ENCODE measurements around the gene TENM4.

The TENM4 gene

DNA sequence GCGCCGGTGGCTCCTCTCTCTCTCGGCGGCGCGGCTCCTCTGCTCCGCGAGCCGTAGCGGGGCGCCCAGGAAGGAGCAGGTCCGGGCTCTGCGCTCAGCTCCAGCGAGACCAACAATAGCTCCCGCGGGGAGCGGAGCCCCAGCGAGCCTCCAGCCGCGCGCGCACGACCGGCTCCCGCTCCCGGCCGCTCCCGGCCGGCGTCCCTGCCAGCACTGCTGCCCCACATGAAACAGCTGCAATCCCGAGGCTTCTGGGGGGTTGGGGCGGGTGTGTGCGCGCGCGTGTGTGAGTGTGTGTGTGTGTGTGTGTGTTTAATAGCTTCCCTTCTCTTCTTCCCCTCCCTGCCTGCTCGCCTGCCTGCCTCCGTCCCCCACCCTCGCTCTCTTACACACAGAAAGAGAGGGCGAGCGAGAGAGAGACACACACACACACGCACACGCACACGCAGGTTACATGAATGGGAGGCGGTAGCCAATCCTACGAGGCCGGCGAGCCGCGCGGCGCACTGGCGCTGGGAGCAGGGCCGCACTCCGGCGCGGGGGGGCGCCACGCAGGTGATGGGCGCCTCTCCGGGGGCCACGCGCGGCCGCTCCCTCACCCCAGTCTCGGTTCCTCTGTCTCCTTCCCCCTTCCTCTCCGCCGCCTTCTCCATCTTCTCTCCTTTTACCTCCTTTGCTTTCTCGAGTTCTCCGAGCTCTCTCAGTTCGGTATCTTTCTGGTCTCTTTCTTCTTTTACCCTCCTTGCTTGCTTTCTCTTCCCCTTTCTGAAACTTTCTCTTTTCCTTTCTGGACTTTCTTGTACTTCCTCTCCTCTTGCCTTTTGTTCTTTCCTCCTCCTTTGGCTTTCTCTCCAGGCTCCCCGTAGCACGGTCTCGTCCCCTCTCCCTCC lies at the start of gene TENM4:
Gene TENM4 (minus strand): TSS at position 460 of the 890 bp plus-strand sequence. CDS start 371,086 bp downstream, outside the sequence.
- peak in 11 of 14 donors; percentile 28 to 81 (median 64) for DNase-seq

DNA sequence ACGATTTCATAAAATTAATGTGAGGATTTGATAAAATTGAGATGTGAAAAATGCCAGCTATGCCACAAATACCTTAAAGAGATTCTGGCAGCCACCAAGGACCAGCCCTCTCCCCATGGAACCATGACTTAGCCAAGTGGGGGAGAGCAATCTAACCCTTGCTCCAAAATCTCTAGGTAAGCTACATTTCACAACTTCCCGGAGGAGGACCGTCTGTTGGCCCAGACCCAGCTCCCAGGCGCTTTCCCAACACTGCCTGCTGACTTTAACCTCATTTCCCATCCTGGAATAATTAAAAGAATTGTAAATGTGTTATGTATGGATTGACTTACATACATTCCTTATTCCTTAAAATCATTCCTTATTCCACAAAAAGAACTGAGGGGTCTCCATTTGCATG lies 47.5 kb upstream of the TENM4 start:
- no peak for DNase-seq

DNA sequence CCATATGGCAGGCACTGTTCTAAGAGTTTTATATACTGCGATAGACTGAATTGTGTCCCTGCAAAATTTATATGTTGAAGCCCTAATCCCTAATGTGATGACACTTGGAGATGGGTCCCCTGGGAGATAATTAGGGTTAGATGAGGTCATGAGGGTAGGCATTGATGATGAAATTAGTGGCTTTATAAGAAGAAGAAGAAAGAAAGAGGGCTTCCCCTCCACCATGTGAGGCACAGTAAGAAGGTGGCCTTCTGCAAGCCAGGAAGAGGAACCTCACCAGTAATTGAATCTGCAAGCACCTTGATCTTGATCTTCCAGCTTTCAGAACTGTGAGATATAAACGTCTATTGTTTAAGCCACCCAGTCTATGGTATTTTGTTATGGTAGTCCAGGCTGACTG lies 46.6 kb upstream of the TENM4 start:
- no peak for DNase-seq

GRCh38 chr11:79486242-79486984 lies 45.6 kb upstream of the TENM4 start:
- no peak for DNase-seq

- no peak for DNase-seq
Observed at GRCh38 chr11:79485694-79486093, 44.9 kb upstream of the TENM4 start.

DNA sequence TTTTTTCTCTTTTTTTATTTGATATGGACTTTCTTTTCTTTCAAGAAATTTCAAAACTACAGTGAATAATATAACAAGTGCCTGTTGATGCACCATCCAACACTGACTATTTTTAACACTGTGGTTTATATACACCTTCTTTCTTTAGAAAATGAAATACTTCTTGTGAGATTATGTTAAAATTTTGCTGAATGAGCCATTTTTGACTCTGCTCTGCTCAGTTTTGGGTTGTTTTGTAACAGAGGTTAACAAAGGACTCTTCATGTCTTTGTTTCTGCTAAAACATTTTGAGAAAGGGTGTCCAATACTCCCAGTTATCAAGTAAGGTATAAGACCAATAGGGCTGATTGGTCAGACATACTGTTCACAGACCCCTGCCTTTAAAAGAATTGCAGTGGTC lies 44.0 kb upstream of the TENM4 start:
- no peak for DNase-seq

DNA sequence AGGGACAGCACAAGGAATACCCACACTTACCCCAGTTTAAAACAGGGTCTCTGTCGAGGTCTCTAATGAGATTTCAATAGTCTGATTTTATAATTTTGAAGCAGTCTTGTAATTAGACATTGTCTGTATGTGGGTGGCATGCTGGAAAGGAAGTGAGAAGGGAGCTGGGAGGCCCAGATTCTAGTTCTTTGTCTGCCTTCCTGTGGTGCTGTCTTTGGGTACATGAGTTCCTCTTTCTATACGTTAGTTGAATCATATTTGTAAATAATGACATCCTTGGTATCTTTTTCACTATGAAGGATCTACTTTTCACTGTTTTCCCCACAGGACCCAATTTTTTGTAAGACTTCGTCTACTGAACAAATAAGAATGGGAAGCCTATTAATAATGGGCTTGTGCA lies 42.0 kb upstream of the TENM4 start:
- DNase-seq = no peak

DNA sequence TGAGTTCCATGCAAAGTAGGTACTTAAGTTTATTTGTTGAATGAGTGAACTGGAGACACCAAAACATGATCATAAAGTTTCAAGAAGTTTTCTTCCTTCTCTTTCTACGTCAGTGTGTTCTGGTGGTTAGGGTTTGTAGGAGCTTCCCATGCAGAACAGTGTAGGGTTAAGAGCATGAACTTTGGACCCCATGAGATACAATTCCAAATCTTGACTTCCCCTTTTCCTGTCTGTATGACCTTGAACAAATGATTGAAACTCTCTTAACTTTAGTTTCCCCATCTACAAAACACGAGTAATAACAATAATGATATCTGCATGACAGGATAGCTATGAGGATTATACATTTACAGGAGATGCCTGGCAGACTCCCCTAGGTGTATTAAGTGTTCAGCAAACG lies 41.0 kb upstream of the TENM4 start:
- DNase-seq = no peak

DNA sequence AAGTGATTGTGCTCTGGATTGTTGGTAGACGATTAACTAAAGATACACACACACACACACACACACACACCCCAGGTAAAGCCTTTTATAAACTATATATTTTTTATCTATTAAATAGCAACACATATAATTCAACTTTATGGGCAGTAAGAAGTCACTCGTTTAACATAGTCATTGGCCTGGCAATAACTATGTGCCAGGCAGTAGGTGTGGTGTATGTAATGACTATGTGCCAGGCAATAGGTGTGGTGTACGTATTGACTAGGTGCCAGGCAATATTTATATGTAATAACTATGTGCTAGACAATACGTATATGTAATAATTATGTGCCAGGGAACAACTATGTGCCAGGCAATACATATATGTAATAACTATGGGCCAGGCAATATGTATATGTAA lies 40.0 kb upstream of the TENM4 start:
- no peak for DNase-seq

DNA sequence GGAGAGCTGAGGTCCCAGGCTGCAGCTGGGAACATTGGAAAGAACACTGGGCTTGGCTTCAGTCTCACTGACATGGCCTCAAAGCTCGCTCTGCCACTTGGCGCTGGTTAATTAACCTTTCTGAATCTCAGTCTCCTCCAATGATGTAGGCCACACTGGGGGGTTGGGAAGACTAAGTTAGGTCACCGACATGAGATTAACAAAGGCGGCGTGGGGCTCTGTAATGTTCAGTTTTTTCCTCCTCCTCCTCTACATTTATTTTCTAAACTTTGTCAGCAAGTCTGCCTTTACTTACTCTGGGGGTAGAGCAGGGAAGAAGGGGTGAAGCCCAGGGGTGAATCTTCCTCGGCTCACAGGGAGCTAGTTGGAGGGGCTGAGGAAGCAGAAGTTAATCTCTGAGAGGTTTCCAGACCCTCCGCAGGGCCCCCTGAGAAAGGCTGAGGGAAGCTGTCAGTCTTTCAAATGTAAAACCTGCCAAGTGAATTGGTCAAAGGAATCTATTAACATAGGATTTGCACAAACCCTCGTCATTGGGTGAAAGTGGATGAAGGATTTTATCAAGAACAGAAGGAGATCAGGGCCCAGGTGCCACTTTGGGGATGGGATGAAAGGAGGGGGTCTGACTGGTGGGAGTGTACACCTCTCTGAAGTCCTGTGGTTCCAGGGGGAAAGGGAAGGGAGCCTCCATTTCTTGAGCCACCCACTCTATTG lies 32.1 kb upstream of the TENM4 start:
- no peak for DNase-seq

DNA sequence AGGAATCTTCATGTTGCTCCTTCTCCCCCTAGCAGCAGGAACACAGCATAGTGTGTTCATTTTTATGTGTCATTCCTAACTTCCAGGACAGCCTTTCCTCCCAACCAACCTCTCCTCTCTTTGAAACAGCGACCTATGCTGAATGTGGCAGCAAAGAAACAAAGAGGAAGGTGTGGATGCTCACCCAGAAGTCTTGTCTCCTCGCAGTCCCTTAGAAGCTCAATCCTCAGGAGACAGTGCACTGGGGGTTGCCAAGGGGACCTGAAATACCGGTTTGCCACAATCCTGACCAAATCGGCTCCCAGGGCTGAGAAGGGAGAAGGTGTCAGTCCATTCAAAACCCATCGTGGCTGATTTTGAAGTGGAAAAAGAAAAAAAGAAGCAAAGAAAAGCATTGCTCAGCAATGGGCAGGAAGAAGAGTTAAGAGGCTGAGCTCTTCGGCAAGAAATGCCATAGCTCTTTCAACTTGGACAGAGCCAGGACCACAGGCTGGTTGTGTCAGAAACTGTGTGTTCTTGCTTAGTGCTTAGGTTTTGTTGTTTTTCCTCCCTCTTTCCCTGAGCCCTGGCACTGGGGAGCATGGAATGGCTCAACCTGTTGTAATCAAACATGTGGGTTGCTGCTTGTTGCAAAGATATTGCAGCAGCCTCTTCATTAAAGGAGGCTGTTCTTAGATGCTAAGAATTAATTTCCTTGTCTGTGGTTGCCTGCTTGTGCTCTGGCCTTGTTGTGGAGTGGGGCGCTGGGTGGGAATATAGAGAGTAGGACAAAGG lies 30.4 kb upstream of the TENM4 start:
- DNase-seq = no peak

- no peak for DNase-seq
Observed at GRCh38 chr11:79470161-79470560, 29.3 kb upstream of the TENM4 start.

GRCh38 chr11:79467761-79468160 lies 26.9 kb upstream of the TENM4 start:
- DNase-seq = no peak

- DNase-seq = no peak
Observed at GRCh38 chr11:79466411-79466810, 25.6 kb upstream of the TENM4 start.

DNA sequence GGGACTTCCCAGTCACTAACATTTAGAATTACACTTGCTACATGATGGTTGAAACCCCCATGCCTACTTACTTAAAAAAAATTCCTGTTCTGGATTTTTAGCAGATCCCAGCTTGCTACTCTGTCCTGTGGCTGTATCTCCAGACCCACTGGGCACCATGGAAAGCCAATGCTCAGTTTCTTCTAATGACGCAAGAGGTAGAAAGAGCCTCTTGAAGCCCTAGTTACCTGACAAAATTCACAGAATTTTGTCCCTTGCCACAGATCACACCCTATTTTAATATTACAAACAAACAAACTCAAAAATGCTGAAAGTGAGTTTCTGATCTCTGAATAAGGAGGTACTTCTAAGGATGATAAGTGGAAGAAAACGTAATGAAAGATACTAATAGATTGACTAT lies 24.3 kb upstream of the TENM4 start:
- DNase-seq = no peak

- DNase-seq = no peak
Observed at GRCh38 chr11:79461666-79462645, 21.1 kb upstream of the TENM4 start.

DNA sequence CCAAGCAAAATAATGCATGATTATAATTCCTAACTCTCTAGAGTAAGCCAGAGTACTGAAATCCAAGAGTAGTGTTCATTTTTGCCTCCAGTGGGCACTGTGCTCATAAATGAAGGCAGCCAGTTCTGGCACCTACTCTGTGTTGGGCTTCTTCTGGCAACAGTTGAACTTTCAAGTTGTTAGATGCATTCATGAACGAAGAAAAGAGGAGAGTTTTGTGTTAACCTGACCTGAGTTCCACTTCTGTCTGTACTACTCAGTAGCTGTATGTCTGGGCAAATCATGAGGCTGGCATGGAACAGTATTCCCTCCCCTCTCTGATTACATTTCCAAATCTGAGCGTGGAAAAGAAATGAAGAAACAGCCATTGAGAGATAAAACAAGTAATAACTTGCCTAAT lies 20.3 kb upstream of the TENM4 start:
- no peak for DNase-seq

GRCh38 chr11:79458709-79459108 lies 17.9 kb upstream of the TENM4 start:
- DNase-seq = no peak

GRCh38 chr11:79456501-79456900 lies 15.7 kb upstream of the TENM4 start:
- DNase-seq = no peak

GRCh38 chr11:79453617-79454016 lies 12.8 kb upstream of the TENM4 start:
- DNase-seq = no peak

DNA sequence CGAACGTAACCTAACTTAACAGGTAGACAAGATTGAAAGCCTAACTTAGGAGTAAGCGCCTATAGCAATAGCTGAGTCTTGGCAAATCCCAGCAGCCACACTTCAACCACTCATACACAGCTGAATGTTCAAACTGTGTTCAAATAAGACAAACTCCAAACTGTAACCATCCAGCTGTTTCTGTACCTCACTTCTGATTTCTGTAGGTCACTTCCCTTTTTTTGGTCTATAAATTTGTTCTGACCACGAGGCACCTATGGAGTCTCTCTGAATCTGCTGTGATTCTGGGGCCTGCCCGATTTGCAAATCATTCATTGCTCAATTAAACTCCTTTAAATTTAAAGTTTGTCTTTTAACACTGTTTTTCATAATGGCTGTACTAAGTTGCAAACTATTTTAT lies 8.2 kb upstream of the TENM4 start:
- DNase-seq = no peak
